ENCODE results near the gene MANEA. TPM values are rescaled to one million over a fixed set of nuclear protein-coding genes. Genes with fewer than 3 reads are reported as not detected.

MANEA gene
- polyA plus RNA-seq, 1 donor (not counting 4 experiments of a cell fraction or from before 2014, with no cell fraction given): 10.8 TPM

DNA sequence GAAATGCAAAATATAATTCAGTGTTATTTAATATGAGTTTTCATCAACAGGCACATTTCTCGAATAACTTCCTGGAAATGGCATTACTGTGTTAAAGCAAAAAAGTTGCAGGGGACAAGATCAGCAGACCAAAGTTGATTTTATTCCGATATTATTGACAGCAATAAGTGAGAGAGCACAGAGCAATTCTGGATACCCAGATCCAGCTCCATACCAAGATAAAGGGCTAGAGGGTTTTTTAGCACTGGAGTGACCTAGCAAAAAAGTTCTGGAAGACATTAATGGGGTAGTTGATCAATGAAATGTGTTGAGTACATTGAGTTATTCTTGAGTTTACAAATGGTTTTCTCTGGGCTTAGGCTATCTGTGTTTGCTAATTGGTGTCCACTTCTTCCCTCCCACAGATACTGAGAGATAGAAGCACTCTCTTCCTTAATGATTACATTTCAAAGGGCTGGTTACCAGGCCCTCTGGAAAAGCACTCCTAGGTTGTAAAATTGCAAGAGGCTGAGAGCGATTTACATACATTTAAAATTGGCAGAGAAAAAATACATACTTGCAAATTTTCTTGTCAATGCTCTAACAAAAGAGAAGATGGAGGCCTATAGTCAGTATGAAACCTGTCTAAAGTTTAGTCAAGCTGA is 47.0 kb upstream of the MANEA start:
- Histone ChIP-seq H3K36me3 (ENCODE audit: control insufficient read depth in 2 of 2, extremely low read depth in 1 of 2, insufficient read depth in 2 of 2, low read length in 2 of 2) (no peaks in the 10 kb centered on the region), H3K9me1 (ENCODE audit: control insufficient read depth, extremely low read depth, insufficient read depth, low read length) (no peaks in the 10 kb centered on the region), H3K79me2 (ENCODE audit: control insufficient read depth, insufficient read depth, low read length) (no peaks in the 10 kb centered on the region), H3K9me3 (ENCODE audit: control insufficient read depth, low read depth, low read length) (no peaks in the 10 kb centered on the region), H3K4me3 (ENCODE audit: control insufficient read depth in 2 of 3, extremely low read depth in 1 of 3, insufficient read depth in 2 of 3, low read depth in 1 of 3, low read length in 3 of 3) (no peak overlapping the region), H3K27ac (ENCODE audit: control insufficient read depth, insufficient read depth, low read length) (no peak overlapping the region), H2AFZ (ENCODE audit: control insufficient read depth, low read length) (no peak overlapping the region), H4K20me1 (ENCODE audit: control insufficient read depth, extremely low read depth, insufficient read depth, low read length) (no peaks in the 10 kb centered on the region), H3K27me3 (ENCODE audit: control insufficient read depth, extremely low read depth, insufficient read depth, low read length) (no peaks in the 10 kb centered on the region), H3K4me2 (ENCODE audit: control insufficient read depth, extremely low read depth, insufficient read depth, low read depth, low read length) (no peak overlapping the region), H3K4me1 (ENCODE audit: control insufficient read depth, extremely low read depth, insufficient read depth, low read length) (no peaks in the 10 kb centered on the region), H3K9ac (ENCODE audit: control insufficient read depth, extremely low read depth, insufficient read depth, low read length) (no peak overlapping the region)
- DNase-seq (ENCODE audit: low read depth, low spot score): no peak
- FAIRE-seq: no peak
- TF ChIP-seq EZH2 (IDR thresholded peaks at IDR 0.05; ENCODE audit: low read length) (no peak), CTCF (optimal IDR thresholded peaks at IDR 0.05 in 1 of 3, IDR thresholded peaks at IDR 0.05 in 1 of 3, conservative IDR thresholded peaks at IDR 0.05 in 1 of 3; ENCODE audit: extremely low read depth in 1 of 3, insufficient read depth in 2 of 3, low read length in 3 of 3) (no peak)
- dilution Hi-C loops (cut with MboI; ENCODE audit: extremely low pct_ligation_motif_present, low sequenced_read_pairs): no loop called here

GRCh38 chr6:95543798-95544197 is 33.5 kb upstream of the MANEA start:
- H3K27ac ChIP-seq (ENCODE audit: control insufficient read depth, insufficient read depth, low read length): no peak overlapping the region
- TF ChIP-seq CTCF (optimal IDR thresholded peaks at IDR 0.05 in 1 of 3, IDR thresholded peaks at IDR 0.05 in 1 of 3, conservative IDR thresholded peaks at IDR 0.05 in 1 of 3; ENCODE audit: extremely low read depth in 1 of 3, insufficient read depth in 2 of 3, low read length in 3 of 3): no peak
- no peak for TF ChIP-seq EZH2 (IDR thresholded peaks at IDR 0.05; ENCODE audit: low read length)
- H3K27me3 ChIP-seq (ENCODE audit: control insufficient read depth, extremely low read depth, insufficient read depth, low read length): no peaks in the 10 kb centered on the region
- no peaks in the 10 kb centered on the region for H3K36me3 ChIP-seq (ENCODE audit: control insufficient read depth in 2 of 2, extremely low read depth in 1 of 2, insufficient read depth in 2 of 2, low read length in 2 of 2)
- no peaks in the 10 kb centered on the region for H3K9me3 ChIP-seq (ENCODE audit: control insufficient read depth, low read depth, low read length)
- H4K20me1 ChIP-seq (ENCODE audit: control insufficient read depth, extremely low read depth, insufficient read depth, low read length): no peaks in the 10 kb centered on the region
- H3K9ac ChIP-seq (ENCODE audit: control insufficient read depth, extremely low read depth, insufficient read depth, low read length): no peak overlapping the region
- FAIRE-seq (no peak), DNase-seq (ENCODE audit: low read depth, low spot score) (no peak)
- H2AFZ ChIP-seq (ENCODE audit: control insufficient read depth, low read length): no peak overlapping the region
- dilution Hi-C loops (cut with MboI; ENCODE audit: extremely low pct_ligation_motif_present, low sequenced_read_pairs): no loop called here
- no peak overlapping the region for H3K4me3 ChIP-seq (ENCODE audit: control insufficient read depth in 2 of 3, extremely low read depth in 1 of 3, insufficient read depth in 2 of 3, low read depth in 1 of 3, low read length in 3 of 3)
- H3K4me2 ChIP-seq (ENCODE audit: control insufficient read depth, extremely low read depth, insufficient read depth, low read depth, low read length): no peak overlapping the region
- H3K79me2 ChIP-seq (ENCODE audit: control insufficient read depth, insufficient read depth, low read length): no peaks in the 10 kb centered on the region
- no peaks in the 10 kb centered on the region for H3K9me1 ChIP-seq (ENCODE audit: control insufficient read depth, extremely low read depth, insufficient read depth, low read length)
- no peaks in the 10 kb centered on the region for H3K4me1 ChIP-seq (ENCODE audit: control insufficient read depth, extremely low read depth, insufficient read depth, low read length)

All from keratinocyte (primary cell).